KBM-7 (cell line): ENCODE results near the gene NAA25.
"Not testable (repeated sequence)": the region's sequence is repeated elsewhere in the genome, so short reads cannot be mapped to it uniquely, and the experiment has no call there.

Experiments used
- DNase-seq: peaks from one replicate; pipeline ENCODE4 v3.0.0-alpha.2; 2015
- in situ Hi-C: fragments of 300-500 bp; cut with MboI; formaldehyde crosslinking; loops from 2 replicates; pipeline ENCODE4 v1.14.3; 2020; ENCODE audit warnings: low sequenced_read_pairs, low pct_unique_long_range_greater_than_20kb, mixed read lengths

Gene NAA25

DNA sequence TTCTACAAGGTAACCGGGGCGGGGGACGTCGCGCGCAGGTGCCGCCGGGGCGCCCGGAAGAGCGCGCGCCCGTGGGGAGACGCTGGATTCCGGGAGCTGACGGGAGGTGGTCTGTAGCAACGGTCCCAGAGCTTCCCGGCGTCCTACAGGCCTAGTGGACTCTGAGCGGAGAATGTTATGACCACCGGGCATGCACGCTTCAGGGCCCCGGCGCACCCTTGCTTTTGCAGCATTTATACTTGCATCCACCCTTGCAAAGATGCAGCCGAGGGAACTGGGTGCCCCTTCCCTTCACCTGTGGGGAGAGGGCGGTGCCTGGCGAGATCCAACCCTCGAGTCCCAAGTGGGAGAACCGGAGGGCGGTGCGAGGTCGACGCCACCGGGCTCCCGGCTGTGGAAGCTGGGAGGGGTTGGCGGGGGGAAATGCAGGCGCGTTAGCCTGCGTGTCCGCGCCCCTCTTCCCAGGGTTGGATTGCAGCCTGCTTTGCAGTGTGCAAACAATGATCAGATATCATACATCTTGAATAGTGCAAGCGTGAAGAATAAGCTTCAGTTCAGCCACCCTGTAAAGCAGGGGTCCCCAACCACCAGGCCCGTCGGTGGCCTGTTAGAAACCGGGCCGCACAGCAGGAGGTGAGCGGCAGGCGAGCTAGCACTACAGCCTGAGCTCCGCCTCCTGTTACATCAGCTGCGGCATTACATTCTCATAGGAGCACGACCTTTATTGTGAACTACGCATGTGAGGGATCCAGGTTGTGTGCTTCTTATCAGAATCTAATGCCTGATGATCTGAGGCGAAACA, 94.8 kb downstream of the NAA25 start:
- in situ Hi-C loops: no loop called here
- DNase-seq: peak; percentile 76

DNA sequence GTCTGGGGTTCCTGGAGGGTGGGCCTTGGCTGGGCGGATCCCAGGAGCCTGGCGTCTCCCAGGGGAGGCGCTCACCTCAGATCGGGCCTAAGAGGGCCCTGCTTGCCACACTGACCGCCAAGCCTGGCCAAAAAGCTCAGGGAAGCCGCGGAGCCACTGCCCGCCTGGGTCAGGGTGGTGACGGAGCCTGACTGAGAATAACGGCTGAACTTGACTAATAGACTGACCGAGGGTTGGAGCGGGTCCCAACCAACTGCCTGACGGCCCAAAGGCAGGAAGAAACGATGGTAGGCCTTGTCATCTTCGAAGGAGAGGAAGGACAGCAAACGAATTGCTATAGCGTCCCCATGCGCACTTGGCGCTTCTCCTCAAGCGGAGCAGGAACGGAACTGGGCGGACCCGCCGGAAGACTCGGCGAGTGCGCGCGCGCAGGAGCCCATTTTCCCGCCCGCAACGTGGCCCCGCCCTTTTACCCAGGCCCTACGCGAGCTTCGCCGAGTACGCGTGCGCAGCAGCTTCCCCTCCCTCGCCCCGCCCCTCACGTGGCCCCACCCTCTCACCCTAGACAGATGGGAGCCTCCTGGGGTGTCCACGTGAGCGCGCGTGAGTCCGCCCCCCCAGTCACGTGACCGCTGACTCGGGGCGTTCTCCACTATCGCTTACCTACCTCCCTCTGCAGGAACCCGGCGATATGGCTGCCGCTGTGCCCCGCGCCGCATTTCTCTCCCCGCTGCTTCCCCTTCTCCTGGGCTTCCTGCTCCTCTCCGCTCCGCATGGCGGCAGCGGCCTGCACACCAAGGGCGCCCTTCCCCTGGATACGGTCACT, 95.6 kb downstream of the NAA25 start, which contains the start of the genes ERP29 and TMEM116:
ERP29 (plus strand) TSS at position 652 of the 826 bp plus-strand sequence; CDS start at position 692, 40 bp downstream.
TMEM116 (minus strand) TSS at position 391 of the 826 bp plus-strand sequence. CDS start 7,895 bp downstream, outside the sequence.
- peak; percentile 98 for DNase-seq
- in situ Hi-C loops: no loop called here

DNA sequence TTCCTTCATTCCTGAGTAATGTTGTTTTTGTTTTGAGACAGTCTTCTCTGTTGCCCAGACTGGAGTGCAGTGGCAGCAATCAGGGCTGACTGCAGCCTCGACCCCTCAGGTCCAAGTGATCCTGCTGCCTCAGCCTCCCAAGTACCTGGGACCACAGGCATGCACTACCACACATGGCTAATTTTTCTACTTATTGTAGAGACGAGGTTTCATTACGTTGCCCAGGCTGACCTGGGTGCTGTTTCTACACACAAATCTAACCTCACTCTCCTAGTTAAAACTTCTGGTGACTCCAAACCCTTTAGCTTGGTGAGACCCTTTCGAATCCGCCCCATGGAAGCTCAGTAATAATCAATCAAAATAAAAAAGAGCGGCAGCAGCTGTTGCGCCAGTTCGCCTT, 96.9 kb downstream of the NAA25 start:
- in situ Hi-C loops: no loop called here
- DNase-seq: no peak

DNA sequence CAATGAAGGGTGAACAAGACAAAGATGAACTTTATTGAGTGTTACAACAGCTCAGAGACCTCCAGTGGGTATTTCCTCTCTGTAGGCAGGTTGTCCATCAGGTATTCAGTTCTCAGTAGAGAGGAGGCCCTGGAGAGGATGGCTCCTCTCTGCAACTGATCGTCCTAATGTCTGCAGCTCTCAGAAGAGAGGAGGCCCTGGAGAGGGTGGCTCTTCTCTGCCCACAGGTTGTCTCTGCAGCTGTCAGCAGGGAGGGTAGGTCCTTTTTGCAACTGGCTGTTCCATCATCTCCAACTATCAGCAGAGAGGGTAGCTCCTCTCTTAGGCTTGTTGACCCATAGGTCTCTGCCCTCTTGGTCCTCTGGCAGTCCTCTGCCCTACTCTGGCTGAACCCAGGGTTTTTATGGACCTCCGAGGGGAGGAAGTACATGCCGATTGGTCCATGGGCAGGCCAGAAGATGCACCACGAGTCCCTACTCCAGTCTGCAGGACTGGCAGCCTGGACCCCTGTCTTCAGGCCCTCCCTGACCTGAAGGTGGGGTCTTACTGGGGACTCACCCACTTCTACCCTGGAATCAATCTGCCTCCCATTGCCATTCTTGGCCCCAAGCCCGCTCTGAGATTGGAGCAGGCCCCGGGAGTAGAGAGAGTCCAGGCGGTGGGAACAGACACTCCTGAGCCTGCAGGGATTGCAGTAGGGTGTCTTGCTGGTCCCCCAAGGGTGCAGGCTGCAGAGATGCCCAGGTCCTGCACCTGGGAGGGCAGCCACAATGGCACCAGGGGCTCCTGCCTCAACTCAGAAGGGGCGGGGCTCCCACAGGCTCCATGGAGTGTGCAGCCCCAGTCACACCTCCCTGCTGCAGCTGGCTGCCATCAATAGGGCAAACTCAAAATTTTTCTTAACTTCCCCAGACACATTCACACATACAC, 97.9 kb downstream of the NAA25 start:
- in situ Hi-C loops: no loop called here
- DNase-seq: no peak

DNA sequence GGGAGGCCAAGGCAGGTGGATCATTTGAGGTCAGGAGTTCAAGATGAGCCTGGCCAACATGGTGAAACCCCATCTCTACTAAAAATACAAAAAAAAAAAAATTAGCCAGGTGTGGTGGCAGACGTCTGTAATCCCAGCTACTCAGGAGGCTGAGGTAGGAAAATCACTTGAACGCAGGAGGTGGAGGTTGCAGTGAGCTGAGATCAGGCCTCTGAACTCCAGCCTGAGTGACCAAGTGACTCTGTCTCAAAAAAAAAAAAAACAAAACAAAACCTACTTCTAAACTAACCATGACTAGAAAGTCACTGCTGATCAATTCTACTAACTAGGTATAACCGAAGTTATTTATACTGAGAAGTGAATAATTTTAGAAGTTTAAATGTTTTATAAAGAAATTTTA, 99.0 kb downstream of the NAA25 start:
- in situ Hi-C loops: not testable (repeated sequence)

DNA sequence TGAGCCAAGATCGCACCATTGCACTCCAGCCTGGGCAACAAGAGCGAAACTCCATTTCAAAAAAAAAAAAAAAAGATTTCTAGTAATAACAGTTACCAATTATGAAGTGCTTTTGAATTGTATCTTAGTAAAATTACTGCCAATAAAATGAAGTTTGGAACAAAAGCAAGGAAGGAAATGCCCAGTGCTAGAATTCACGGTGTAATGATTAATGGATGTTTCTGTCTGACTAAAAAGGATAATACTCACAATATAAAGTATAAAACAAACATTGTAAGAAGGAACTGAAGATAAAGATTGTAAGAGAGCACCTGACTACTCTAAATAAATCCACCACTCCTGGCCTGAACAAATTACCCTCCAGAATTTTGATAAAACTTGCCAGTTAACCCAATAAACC, 99.7 kb downstream of the NAA25 start:
- no peak for DNase-seq
- in situ Hi-C loops: no loop called here

More for the DNA sequence above, 99.0 kb downstream of the NAA25 start:
- DNase-seq: not testable (repeated sequence)

DNA sequence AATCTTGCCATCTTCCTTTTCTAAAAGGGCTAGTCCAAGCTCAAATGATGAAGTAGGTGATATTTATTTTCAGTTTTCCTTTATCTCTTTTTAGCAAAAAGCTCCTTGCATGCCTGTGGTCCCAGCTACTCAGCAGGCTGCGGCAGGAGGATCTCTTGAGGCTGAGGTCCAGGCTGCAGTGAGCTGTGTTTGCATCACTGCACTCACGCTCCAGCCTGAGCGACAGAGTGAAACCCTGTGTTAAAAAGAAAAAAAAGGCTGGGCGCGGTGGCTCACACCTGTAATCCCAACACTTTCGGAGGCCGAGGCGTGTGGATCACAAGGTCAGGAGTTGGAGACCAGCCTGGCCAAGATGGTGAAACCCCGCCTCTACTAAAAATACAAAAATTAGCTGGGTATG, 100.6 kb downstream of the NAA25 start:
- in situ Hi-C loops: no loop called here
- DNase-seq: no peak

DNA sequence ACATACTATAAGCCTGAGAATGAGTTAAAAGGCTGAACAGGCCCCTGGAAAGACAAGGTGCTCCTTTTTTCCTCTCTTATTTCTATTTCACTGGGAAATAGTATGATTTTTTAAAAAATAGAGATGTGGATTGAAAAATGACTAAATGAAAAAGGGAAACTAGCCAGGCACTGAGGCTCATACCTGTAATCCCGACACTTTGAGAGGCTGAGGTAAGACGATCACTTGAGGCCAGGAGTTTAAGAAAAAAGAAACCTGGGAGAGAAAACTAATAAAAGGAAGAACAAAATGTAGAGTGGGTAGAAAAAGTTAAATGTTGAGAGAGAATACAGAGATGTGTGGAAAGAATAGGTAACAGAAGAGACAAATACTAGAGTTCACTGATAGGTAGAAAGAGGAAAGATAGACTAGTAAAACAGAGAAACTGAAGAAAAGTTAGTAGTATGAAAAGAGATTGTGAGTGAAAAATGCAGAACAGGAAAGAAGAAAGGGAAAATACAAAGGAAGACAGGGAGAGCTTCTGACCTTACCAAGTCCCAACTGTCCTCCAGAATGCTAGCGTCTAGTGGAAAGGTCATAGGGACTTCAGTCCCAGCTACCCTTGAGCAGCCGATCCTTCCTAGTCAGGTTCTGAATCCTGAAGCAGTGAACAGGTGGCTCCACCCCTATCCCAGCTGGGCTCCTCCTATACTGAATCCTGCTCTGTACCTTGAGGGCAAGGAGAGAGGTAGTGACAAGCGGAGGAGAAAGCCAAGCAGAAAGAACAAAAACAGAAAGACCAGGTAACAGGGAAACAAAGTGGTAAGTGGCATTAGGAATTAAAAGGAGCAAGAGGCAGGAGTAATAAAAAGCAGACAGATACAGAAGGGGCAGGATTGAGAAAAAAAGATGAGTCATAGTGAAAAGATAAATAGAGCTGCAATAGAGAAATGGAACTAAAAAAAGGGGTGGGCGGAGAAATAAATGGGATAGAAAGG, 102.9 kb downstream of the NAA25 start:
- in situ Hi-C loops: no loop called here
- DNase-seq: no peak

DNA sequence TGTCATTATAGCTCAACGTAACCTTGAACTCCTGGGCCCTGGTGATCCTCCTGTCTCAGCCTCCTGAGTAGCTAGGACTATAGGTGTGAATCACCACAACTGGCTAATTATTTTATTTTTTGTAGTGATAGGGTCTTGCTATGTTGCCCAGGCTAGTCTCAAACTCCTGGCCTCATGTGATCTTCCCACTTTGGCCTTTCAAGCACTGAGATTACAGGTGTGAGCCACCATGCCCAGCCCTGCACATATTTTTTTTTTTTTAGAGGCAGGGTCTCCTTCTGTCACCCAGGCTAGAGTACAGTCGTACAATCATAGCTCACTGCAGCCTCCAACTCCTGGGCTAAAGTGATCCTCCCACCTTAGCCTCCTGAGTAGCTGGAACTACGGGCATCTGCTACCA, 104.5 kb downstream of the NAA25 start:
- DNase-seq: no peak
- in situ Hi-C loops: no loop called here

DNA sequence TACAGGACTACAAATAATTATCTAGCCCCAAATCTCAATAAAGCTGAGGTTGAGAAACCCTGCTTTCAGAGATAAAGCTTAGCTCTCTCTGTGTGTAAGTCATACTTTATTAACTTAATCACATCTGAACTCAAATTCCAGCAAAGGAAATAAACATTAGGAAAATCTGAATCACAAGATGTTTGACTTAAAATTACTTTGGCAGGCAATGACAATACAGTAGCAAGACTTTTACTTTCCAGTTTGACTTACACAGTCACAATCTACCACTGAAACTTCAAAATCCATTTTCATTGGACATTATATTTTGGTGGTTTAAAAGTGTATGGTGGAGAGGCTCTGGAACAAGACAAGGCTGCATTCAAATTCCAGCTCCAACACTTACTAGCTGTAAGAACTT, 107.0 kb downstream of the NAA25 start:
- in situ Hi-C loops: no loop called here
- DNase-seq: no peak

DNA sequence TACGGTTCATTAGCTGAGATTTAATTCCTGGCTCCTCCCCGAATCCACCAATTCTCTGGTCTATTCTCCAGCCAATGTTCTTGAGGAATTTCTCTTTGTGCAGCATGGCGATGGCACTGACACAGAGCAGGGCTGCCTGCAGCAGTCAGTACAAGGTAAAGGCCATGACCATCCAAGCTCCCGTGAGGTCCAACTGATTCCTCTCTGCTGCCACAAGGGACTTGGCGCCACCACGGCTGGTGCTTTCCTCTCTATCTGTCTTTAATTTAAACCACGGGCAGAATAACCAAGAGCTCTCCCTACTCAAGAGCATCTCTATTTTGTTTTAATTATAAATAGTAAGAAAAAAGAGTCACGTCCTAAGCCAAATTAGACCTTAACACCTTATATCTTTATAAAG, 107.8 kb downstream of the NAA25 start:
- no peak for DNase-seq
- in situ Hi-C loops: no loop called here

DNA sequence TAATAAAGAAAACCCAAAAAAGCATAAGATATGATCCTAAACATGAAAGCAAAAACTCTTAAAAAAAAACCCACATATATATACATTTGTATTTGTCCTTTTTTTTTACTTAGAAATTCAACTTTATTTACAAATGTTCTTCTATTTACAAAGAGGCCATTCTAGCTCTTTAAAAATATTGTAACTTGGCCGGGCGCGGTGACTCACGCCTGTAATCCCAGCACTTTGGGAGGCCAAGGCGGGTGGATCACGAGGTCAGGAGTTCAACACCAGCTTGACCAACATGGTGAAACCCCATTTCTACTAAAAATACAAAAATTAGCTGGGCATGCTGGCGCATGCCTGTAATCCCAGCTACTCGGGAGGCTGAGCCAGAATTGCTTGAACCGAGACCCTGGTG, 109.5 kb downstream of the NAA25 start:
- in situ Hi-C loops, DNase-seq: not testable (repeated sequence)

DNA sequence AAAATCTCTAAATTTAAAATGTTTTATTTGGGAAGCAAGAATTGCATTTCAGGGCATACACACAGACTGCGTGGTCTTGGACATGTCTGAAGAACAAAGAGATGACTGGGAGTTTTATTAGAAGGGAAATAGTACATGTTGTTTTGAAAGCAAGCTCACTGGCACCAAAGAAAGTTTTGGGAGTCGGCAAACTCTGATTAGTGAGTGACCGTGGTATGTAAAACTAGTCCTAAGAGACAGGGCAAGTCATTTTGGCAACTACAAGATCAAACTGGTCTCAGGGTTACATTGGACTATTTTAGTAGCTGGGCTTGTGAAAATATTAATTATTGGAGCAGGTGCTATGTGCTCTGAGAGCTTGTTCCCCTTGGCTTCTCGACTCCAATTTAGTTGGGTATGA, 110.6 kb downstream of the NAA25 start:
- in situ Hi-C loops: no loop called here
- no peak for DNase-seq

DNA sequence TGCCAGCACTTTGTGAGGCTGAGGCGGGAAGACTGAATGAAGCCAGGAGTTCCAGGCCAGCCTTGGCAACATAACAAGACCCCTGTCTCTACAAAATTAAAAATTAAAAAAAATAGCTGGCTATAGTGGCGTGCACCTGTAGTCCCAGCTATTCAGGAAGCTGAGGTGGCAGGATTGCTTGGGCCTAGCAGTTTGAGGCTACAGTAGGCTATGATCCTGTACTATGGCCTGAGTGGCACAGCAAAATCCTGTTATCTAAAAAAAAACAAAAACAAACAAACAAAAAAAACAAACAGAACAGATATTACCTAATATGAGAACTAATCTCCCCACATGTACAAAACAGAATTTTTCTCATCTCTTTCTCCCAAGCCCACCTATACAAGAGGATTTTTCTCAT, 111.3 kb downstream of the NAA25 start:
- no peak for DNase-seq
- in situ Hi-C loops: no loop called here

DNA sequence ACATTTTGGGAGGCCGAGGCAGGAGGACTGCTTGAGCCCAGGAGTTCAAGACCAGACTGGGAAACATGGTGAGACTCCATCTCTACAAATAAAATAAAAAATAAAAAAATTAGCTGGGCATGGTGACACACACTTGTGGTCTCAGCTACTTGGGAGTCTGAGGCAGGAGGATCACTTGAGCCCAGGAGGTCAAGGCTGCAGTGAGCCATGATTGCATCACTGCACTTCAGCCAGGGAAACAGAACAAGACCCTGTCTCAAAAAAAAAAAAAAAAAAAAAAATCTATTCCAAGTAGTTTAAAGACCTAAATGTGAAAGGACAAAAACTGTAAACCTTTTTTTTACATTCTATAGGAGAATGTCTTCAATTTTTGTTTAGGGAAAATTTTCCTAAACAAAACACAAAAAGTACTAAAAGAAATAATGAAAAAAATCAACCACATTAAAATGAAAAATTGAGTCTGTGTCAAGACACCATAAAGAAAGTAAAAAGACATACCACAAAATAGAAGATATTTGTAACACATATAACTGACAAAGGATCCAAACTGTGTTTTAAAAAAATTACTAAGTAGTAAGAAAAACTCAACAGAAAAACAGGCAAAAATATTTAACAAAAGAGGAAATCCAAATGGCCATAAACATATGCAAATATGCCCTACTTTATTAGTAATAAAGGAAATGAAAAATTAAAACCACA, 112.7 kb downstream of the NAA25 start:
- no peak for DNase-seq
- in situ Hi-C loops: no loop called here

DNA sequence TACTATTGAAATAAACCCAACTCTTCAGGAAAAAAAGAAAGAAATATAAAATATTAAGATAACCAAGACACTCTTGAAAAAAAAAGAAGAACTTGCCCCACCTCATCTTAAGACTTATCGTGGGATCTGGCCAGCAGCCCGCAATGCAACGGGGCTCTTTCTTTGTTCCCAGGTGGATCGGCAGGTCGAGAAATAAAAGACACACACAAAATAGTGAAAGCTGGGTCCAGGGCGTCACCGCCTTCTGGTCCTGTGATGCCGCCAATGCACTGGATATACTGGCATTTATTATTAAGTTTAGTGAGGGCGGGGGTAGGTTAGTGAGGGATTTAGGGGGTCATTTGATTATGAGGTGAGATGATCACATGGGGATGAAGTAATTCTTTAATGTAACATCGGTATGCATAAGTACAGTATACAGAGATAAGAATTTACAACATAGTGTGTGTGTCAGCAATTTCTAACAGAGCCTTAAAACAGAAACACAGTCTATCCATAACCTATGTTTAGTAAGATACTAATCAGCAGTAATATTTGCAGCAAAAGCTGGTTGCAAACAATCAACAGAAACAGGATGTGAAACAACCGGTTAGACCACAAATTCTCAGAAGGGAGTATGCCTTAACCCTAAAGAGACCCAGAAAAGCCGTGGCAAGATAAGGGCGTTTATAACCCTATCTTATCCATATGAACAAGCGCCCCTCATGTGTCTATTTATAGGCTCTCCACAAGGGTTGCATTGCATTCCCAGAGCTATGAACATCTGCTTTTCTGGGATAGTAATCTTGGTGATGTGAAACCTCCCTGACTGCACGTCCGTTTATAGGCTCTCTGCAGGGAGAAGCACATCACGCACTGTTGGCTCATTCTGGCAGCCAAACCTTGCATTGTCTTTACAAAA, 114.1 kb downstream of the NAA25 start:
- in situ Hi-C loops: not testable (repeated sequence)
- peak; percentile 28 for DNase-seq
